ENCODE data around the gene ARHGAP15. TPM values are rescaled to one million over a fixed set of nuclear protein-coding genes. Genes with fewer than 3 reads are reported as not detected.
A peak's percentile ranks its signal among the peaks of the same experiment; 100 is the strongest.

ARHGAP15 gene
- total RNA-seq, 2 experiments from 2014 or later = 71.3 to 72.8 TPM

- intact Hi-C loops (cut with micrococcal nuclease) = no loop called here
- CTCF ChIA-PET = interaction anchor here (0.8 to 3.2 kb wide), 10 partner anchors 22 to 218 kb away, joined by 3 to 20 read pairs (median 4); no protein-coding TSS in a partner anchor
These were observed 123.1 kb downstream of the ARHGAP15 start for GRCh38 chr2:143252138-143252907.

GRCh38 chr2:143254110-143254509, 124.9 kb downstream of the ARHGAP15 start:
- ChIA-PET POLR2A (no interaction called here), CTCF (interaction anchor here (0.6 to 3.2 kb wide), 4 partner anchors 11 to 142 kb away, joined by 3 to 20 read pairs (median 8); no protein-coding TSS in a partner anchor)
- peak; percentile 60 for DNase-seq
- peak overlapping the region; percentile 33 for H3K4me3 Mint-ChIP-seq
- intact Hi-C loops (cut with micrococcal nuclease) = no loop called here
- H3K4me1 Mint-ChIP-seq (ENCODE audit: low read depth) = peaks cover 70% of the 10 kb centered on the region
- H3K36me3 Mint-ChIP-seq (ENCODE audit: low read depth) = peaks cover 17% of the 10 kb centered on the region
- no peaks in the 10 kb centered on the region for H3K9me3 Mint-ChIP-seq
- peak overlapping the region; percentile 85 for H3K27ac Mint-ChIP-seq
- TF ChIP-seq, protein P1, sequence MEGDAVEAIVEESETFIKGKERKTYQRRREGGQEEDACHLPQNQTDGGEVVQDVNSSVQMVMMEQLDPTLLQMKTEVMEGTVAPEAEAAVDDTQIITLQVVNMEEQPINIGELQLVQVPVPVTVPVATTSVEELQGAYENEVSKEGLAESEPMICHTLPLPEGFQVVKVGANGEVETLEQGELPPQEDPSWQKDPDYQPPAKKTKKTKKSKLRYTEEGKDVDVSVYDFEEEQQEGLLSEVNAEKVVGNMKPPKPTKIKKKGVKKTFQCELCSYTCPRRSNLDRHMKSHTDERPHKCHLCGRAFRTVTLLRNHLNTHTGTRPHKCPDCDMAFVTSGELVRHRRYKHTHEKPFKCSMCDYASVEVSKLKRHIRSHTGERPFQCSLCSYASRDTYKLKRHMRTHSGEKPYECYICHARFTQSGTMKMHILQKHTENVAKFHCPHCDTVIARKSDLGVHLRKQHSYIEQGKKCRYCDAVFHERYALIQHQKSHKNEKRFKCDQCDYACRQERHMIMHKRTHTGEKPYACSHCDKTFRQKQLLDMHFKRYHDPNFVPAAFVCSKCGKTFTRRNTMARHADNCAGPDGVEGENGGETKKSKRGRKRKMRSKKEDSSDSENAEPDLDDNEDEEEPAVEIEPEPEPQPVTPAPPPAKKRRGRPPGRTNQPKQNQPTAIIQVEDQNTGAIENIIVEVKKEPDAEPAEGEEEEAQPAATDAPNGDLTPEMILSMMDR (IDR thresholded peaks at IDR 0.05) = no peak
- no peaks in the 10 kb centered on the region for H3K27me3 Mint-ChIP-seq
- ATAC-seq = peak; percentile 33

More at GRCh38 chr2:143252138-143252907, 123.1 kb downstream of the ARHGAP15 start:
- ATAC-seq (peak; percentile 29), DNase-seq (no peak)
- TF ChIP-seq, protein P1 (IDR thresholded peaks at IDR 0.05) = no peak
- peaks cover 67% of the 10 kb centered on the region for H3K4me1 Mint-ChIP-seq (ENCODE audit: low read depth)
- peak overlapping the region; percentile 33 for H3K4me3 Mint-ChIP-seq
- H3K36me3 Mint-ChIP-seq (ENCODE audit: low read depth) = peaks cover 18% of the 10 kb centered on the region
- H3K27ac Mint-ChIP-seq = peak overlapping the region; percentile 90
- no peaks in the 10 kb centered on the region for H3K27me3 Mint-ChIP-seq
- POLR2A ChIA-PET = interaction anchor here (0.6 to 1.0 kb wide), 3 partner anchors 77 to 1005 kb away, joined by 3 read pairs; no protein-coding TSS in a partner anchor
- no peaks in the 10 kb centered on the region for H3K9me3 Mint-ChIP-seq

DNA sequence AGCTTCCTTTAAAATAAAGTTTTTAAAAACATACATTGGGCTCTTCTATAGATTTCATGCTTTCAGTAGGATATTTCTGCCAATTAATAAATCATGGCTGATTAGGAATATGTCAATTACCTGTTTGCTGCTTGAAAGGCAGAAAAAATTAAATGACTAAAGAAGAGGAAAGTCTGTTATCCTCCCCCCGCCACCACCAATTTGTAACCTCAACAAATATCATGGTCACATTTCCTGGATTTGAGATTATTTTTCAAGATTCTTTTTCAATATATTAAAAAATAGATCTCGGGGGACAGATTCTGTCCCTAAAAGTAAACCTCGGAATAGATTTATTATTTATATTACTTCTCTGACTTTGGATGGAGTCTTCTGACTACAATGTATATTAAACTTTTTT, 125.9 kb downstream of the ARHGAP15 start:
- POLR2A ChIA-PET = interaction anchor here (0.5 to 1.3 kb wide), 5 partner anchors 14 to 1032 kb away, joined by 3 to 4 read pairs (median 3); no protein-coding TSS in a partner anchor
- H3K9me3 Mint-ChIP-seq = no peaks in the 10 kb centered on the region
- H3K4me1 Mint-ChIP-seq (ENCODE audit: low read depth) = peaks cover 73% of the 10 kb centered on the region
- intact Hi-C loops (cut with micrococcal nuclease) = loop anchor here (5.0 kb wide), 2 partner anchors 33 to 128 kb away; partner anchors contain the start of gene ARHGAP15
- no peaks in the 10 kb centered on the region for H3K27me3 Mint-ChIP-seq
- H3K27ac Mint-ChIP-seq = peak overlapping the region; percentile 99
- peaks cover 16% of the 10 kb centered on the region for H3K36me3 Mint-ChIP-seq (ENCODE audit: low read depth)
- ATAC-seq = no peak
- CTCF ChIA-PET = interaction anchor here (8.4 kb wide), 1 partner anchor 96 kb away, joined by 169 read pairs; no protein-coding TSS in a partner anchor
- TF ChIP-seq, protein P1 (IDR thresholded peaks at IDR 0.05) = no peak
- H3K4me3 Mint-ChIP-seq = peak overlapping the region; percentile 44
- DNase-seq = peak; percentile 39

- intact Hi-C loops (cut with micrococcal nuclease) = loop anchor here (5.0 kb wide), 2 partner anchors 34 to 129 kb away; partner anchors contain the start of gene ARHGAP15
- H3K27ac Mint-ChIP-seq = peak overlapping the region; percentile 99
- TF ChIP-seq, protein P1 (IDR thresholded peaks at IDR 0.05) = no peak
- peaks cover 71% of the 10 kb centered on the region for H3K4me1 Mint-ChIP-seq (ENCODE audit: low read depth)
- no peaks in the 10 kb centered on the region for H3K9me3 Mint-ChIP-seq
- no peaks in the 10 kb centered on the region for H3K27me3 Mint-ChIP-seq
- CTCF ChIA-PET = interaction anchor here (1.2 to 8.4 kb wide), 4 partner anchors 96 to 221 kb away, joined by 3 to 169 read pairs (median 68); no protein-coding TSS in a partner anchor
- POLR2A ChIA-PET = interaction anchor here (0.8 to 2.3 kb wide), 6 partner anchors 15 to 127 kb away, joined by 3 to 7 read pairs (median 4); partner anchors contain the start of gene ARHGAP15
- peak; percentile 20 for DNase-seq
- H3K36me3 Mint-ChIP-seq (ENCODE audit: low read depth) = peaks cover 10% of the 10 kb centered on the region
- ATAC-seq = peak; percentile 49
- H3K4me3 Mint-ChIP-seq = peak overlapping the region; percentile 81
These were observed 126.7 kb downstream of the ARHGAP15 start for GRCh38 chr2:143255899-143256298.
